ENCODE measurements around the gene WASHC4.
"Not testable (repeated sequence)": the region's sequence is repeated elsewhere in the genome, so short reads cannot be mapped to it uniquely, and the experiment has no call there.

WASHC4 gene

DNA sequence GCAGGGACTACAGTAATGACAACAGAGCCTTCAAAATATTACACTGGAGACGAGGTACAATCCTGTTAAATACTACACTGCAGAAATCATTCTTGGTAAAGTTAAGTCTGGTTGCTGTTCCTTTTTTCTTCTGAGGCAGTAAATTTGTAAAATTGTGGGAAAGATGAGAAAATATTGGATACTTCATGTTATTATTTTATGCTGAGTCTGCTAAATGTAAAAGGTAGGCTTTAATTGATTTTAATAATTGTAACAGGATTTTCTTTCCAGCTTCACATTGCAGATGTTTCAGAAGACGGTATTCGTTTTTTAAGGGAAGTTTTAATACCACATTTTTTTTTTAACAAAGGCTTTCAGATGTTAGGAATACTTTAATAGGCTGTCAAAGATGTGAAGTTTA, 62.6 kb downstream of the WASHC4 start:
- no peak for DNase-seq

DNA sequence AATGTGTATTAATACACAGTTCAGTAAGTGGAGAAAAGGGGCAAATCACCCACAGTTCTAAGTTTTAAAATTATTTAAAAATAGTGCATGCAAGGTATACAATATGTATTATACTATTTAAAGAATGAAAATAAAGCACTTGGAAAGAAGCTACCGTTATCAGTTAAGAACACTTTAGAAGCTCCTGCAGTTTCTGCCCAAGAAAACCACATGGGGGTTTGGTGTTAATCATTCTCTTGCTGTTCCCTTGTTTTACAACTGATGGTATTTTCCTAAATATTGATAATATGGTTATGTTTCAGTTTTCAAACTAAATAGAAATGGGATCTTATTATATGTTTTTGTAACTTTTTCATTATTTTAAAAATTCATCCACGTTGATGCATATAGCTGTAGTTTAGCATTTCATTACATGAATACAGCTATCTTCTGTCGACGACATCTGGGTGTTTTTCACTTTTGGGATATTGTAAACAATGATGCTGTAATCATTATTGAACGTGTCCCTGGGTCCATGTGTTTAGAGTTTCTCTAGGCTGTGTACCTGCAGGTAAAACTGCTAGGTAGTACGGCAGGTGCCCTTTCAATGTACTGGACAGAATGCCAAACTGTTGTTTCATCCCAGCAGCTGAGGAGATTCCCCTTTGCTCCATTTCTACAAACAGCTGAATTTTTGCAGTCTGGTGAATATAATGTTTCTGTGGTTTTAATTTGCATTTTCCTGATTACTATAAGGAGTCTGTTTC, 64.3 kb downstream of the WASHC4 start:
- DNase-seq = no peak

DNA sequence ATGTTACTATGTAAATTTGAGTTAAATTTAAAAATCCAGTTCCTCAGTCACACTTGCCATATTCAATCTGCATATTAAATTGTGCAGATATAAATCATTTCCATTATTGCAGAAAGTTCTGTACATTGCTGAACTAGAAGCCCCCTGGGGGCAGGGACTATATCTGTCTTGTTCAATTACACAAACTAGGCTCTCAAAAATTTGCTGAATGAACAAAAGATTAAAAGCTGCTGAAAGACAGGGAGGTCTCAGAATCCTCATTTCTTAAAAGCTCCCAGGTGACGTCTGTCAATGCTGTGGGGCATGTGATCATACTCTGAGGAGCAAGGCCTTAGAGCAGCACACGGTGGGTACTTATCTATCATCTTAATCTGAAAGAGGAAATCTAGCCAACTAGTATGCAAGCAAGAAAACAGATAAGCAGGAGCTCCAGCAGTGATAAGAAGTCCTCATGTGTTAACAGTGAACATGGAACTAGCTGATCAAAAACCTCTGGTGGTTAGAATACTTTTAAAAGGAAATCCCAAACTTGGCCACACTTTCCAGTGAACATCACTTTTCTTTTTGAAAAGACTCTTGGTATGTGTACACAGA, 68.0 kb downstream of the WASHC4 start:
- DNase-seq = no peak

DNA sequence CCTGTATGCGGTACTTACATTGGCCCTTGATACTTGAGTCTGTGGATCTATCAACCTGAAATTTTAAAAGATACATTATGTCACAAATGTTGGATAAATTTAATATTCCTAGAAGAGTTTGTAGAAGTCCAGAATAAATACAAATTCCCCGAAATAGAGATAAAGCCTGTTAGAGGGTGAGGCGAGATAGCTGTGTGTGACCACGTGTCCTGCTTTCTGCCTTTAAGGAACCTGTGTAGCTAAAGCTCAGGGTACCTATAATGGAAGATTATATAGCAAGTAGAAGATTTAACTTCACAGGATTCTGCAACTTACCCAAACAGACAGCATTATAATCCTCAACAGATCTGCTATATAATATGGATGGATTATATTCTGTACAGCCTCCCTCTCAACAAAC, 69.7 kb downstream of the WASHC4 start:
- no peak for DNase-seq

DNA sequence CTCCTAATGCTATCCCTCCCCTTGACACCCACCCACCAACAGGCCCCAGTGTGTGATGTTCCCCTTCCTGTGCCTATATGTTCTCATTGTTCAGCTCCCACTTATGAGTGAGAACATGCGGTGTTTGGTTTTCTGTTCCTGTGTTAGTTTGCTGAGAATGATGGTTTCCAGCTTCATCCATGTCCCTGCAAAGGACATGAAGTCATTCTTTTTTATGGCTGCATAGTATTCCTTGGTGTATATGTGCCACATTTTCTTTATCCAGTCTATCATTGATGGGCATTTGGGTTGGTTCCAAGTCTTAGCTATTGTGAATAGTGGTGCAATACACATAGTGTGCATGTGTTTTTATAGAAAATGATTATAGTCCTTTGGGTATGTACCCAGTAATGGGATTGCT, 71.6 kb downstream of the WASHC4 start:
- not testable (repeated sequence) for DNase-seq

DNA sequence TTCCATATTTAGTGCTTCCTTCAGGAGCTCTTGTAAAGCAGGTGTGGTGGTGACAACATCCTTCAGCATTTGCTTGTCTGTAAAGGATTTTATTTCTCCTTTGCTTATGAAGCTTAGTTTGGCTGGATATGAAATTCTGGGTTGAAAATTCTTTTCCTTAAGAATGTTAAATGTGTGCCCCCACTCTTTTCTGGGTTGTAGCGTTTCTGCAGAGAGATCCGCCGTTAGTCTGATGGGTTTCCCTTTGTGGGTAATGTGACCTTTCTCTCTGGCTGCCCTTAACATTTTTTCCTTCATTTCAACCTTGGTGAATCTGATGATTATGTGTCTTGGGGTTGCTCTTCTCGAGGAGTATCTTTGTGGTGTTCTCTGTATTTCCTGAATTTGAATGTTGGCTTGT, 75.9 kb downstream of the WASHC4 start:
- DNase-seq = not testable (repeated sequence)

DNA sequence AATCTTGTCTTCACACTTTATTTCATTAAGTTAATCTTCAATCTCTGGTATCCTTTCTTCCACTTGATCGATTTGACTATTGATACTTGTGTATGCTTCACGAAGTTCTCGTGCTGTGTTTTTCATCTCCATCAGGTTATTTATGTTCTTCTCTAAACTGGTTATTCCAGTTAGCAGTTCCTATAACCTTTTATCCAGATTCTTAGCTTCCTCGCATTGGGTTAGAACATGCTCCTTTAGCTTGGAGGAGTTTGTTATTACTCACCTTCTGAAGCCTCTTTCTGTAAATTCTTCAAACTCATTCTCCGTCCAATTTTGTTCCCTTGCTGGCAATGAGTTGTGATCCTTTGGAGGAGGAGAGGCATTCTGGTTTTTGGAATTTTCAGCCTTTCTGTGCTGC, 76.4 kb downstream of the WASHC4 start:
- not testable (repeated sequence) for DNase-seq

DNA sequence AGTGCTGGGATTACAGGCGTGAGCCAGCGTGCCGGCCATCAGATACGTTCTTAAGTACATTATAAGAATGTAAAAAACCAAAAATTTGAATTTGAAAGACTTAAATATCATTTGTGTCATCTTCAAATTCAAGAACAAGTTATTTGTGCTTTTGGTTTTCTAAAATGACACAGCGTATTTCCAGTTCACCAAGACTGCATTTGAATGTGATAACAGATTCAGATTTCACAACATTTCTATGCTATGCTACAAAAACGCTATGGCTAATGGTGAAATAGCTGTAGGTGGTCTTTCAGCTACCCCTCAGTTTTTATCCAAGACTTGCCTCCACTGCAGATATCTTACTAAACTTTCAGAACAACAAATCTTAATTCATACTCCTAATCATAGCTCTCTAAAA, 81.8 kb downstream of the WASHC4 start:
- no peak for DNase-seq

DNA sequence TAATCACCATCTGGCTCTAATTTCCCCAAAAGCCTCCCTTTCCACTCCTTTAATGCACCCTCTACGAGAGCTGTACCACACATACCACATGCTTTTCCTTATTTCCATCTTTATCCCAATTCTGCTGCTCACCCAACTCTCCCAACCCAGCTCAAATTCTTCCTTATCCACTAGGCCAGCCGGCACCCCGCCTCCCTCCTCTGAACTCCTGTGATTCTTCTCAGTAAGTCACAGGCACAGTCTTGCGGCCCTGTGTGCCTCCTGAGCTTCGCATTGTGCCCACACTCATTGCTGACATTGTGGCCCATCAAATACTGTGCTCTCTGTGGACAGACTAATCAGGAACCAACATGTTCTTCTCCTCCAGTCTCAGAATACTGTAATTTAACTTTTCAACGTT, 83.0 kb downstream of the WASHC4 start:
- no peak for DNase-seq

DNA sequence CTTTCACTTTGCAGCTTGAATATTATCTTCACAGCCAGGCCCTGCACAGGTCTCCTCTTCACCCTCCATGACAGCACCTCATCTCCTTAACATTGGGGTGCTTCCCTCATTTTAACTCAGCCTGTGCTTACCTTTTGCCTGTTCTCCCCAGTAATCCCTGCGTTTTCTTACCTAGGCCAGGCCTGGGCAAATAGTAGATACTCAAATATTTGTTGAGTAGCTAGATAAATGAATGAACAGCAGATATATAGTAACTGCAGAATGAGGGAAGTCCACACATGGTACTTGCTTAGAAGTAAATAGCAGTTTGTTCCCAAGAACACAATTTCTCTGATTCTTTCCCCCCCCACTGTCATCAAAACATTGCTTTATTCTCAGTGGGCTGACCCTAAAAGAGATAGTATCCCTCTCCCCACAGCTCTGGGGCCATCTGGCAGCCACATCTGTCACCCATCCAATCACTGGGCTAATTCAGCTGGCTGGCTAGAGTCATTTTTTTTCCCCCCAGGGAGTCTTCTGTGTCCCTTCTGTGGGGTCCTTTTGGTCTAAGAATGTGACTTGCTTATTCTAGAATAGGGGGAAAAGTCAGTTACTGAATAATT, 85.2 kb downstream of the WASHC4 start:
- DNase-seq = no peak

DNA sequence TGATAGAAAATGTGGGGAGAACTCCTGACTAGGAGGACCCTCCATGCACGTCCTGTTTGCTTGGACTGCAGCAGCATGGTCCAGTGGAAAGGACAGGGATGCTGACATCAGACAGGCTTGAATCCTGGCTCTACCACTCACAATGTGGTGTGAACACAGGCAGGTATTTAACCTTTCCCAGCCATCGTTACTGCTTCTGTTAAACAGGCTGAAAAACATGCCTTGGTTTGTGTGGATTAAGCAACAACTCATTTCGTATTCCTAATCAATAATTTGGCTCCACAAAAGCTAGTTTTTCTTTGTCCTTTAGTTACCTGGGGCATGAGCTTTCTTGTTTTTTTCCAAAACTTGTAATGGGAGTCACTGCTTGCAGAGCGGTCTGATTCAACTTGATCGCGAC, 87.4 kb downstream of the WASHC4 start:
- no peak for DNase-seq

DNA sequence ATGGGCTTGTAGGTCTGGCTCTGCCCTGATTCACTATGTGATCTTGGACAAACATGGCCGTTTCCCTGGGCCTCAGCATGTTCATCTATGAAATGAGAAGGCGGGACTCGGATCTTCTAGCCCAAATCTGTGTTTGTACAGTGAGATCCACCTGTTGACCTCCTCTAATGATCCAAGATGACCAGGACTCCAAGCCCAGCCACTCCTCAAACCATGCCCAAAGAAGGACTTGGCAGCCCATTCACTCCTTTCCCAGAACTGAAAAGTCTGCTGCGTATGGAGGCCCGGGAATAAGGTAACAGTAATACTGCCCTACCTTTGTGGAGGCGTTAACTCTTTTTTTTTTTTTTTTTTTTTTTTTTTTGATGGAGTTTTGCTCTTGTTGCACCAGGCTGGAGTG, 88.6 kb downstream of the WASHC4 start:
- DNase-seq = no peak

DNA sequence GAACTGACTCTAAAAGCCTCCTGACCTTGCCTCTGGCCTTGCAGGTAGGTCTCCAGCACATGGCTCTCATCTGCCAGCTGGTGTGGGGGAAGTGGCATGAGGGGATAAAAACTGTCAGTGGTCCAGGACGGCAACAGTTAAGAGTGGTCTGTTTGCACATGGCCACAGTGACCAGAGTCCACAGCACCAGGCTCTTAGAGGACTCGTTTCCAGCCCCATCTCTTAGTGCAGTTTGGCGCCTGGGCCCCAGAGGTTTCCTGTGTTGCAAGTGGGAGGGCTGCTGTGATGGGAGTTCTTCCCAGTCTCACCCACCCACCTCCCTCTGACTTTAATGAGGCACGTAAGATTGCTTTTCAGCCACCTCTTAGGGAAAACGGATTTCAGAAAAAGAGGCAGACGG, 91.4 kb downstream of the WASHC4 start:
- DNase-seq = no peak

DNA sequence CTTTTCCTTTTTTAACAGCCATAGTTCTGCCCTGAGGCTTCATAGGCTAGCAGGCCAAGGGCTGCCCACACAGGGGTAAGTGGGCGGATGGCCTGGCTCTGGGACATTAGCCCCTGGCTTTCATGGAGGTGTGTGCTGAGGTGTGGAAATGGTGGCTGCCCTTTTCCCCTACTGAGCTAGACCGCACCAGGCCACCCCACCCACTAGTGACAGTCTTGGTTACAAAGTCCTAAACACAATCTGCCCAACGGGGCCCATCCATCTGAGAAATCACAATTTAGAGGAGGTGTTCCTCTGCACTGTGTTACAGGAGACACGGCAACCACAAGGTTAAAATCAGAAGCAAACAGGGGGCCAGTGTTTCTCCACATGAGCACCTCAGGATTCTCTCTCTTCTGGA, 92.9 kb downstream of the WASHC4 start:
- no peak for DNase-seq

DNA sequence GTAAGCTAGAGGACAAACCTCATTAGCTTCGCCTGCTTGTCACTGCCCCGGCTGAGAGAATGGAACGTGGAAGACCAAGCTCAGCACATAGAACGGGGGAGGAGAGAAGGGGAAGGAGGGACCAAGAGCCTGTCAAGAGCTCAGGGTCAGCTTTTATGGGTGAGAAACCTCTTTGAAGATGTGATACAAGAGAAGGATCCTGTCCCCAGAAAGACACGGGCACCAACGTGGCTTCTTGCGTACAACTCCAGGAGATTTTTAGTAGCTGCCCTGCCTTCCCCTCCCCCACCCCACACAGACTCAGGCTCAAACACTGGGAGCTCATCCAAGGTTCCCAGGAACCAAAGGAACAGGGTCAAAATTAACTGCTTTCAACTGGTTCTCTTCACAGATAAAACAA, 93.8 kb downstream of the WASHC4 start:
- DNase-seq = no peak

DNA sequence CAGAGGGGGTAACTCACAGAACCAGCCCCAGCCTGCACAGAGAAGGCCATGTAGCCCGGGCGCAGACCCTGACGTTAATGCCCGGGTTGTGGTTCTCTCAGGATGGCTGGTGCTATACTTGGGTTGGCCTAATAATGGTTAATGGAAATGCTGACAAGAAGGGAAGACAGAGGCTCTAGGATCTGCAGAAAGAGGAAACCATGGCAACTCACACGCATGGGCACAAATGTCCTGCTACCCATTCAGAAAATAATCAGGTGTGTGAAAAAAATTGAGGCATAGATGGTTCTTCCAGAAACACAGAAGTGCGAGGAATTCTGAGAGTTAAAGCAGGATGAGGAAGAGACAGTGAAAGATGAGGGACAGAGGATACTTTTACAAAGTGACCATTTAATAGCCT, 94.7 kb downstream of the WASHC4 start:
- no peak for DNase-seq

DNA sequence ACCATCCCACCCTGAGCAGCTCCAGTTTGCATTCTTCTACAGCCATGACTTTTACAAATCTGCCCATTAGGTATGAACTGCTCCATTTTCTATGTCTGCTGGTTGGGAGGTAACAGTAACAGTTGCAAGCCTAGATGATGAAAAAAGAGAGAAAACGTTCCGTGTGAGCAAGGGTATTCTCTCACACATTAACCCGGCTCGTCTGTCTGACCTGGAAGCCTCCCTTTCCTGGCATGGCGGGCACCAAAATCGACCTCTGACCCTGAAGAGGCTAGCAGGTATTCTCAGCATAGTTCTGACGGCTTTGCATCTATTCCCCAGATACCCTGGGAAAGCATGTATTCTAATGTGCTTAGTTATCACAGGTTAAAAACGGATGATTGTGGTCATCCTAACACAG, 96.6 kb downstream of the WASHC4 start:
- no peak for DNase-seq

DNA sequence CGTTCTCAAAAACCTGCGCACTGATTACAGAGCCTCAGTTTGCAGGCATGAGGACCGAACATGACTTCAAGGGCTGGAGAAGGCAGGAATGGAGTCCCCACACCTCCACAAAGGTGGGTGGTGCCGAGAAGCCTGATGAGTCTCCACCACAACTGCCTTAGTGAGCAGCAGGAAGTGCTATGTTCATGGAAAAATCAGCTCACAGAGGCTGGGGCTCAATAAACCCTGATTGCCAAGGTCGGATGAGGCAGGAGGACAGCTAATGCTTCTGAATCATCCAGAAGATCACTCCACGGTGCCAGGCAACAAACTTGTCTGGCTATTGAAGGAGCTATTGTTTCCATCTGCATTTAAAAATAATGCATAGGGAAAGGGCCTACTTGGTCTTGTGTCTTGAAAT, 97.4 kb downstream of the WASHC4 start:
- no peak for DNase-seq

DNA sequence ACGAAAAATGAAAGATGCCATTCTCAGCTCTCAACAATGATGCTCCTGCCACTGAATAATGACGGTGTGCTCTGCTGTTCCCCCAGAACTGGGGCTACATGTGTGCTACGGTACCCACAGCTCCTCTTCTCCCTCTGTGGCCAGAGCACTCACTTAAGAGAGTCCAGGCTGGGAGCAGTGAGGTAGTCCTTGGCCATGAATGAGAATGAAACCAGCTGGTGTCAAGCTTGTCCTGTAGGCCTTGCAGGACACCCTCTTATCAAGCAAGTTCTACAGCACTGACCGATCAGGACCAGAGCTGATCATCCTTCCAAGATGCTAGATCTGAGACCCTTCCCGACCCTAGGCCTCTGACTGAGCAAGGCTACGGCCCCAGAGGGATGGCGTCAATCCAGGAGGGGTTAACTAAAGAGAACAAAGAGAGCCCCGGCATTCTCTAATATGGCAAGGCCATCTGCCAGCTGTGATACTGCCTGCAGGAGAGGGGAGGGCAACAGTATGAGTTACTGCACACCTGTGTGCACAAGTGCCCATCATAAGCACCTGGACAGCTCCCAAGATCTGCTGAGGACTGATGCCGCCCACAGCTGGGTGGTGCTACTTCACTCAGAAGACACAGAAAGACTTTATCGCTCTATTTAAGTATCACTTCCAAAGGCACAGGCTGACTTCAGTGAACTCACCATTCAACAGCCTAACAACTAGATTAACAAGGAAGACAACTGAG, 98.0 kb downstream of the WASHC4 start:
- DNase-seq = no peak

DNA sequence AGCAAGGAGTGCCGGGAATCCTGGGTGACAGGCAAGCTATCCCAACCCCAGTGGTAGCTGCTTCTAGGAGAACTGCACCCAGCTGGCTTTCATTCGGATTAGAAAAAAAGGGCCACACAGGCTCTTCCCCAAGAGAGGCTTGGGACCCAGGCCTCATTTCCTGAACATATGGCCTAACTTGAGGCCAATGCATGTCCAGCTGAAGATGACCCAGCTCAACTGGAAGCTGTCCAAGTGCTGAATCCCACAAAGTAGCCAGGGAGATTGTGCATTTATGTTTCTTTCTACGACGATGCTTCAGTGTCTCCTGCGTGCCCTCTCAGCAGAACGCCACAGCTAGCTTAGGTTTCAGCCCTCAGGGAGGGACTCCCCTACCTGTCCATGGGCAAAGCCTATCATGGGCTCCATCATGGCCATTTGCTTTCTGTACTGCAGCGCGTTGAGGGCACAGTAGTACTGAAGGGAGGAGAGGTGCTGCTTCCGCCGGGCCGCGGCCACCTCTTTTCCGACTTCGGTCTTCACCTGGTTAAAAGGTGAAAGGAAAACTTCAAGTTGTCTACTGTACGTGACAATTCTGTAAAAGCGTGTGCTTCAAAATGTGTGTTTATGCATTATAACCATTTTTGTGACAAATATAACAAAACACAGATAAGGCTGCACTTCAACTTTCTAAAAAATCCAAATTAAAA, 99.3 kb downstream of the WASHC4 start:
- no peak for DNase-seq

DNA sequence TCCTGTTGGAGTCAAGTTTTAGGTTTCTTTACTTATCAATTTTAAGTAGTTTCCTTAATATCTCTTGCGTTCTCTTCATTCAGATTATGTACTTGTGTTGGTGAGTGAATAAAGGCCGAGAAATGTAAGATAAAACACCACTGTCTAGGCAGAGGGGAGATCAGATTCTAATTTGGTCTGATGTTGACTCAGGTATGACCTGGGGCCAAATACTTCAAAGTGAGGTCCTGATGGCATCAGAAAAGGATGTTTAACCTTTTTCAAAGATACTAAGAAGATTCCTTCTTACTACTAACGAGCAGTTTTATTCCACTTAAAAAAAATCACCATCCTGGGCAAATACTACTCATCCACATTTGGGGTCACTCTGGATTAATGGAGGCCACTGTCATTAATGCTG, 101.6 kb downstream of the WASHC4 start:
- no peak for DNase-seq

DNA sequence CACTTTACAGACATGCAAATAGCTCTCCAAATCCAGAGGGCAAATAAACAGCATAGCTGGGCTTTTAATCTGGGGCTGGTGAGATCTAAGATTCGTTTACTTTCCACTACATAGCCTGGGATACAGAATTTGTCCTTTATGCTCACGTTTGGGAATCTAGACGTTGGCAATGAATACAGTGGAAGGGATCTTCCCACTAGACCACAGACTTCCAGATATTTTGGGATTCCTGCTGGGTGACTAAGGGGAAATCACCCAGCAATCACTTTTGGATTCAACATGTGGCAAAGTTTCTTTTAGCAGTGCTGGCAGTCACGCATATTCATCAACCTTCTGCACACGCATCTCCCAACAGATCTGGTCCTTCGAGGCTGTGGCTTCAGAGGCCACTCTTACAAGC, 104.9 kb downstream of the WASHC4 start:
- no peak for DNase-seq

DNA sequence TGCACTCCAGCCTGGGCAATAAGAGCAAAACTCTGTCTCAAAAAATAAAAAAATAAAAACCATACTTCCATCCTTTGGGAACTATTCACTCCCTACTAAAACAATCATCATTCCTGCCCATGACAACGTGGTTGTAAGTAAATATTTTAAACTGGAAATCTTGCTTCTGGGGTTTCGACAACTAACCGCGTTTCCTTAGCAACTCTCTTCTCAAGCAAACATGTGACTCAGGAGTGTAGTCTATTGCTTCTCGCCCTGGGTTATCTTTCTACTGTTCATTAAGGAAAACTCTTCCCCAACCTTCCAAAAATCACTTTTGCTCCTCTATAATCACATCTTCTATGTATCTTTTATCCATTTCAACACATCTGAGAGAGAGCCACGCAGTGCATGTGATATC, 106.6 kb downstream of the WASHC4 start:
- no peak for DNase-seq
